GM23338 (cell line): ENCODE data around the gene GDAP1L1. TPM values are rescaled to one million over a fixed set of nuclear protein-coding genes. Genes with fewer than 3 reads are reported as not detected.

ENCODE experiments used
- EZH2phosphoT487 ChIP-seq: fragments of 200-600 bp; sonication (generic); IDR thresholded peaks from one replicate; pipeline ENCODE4 v1.8.1; 2018; ENCODE audit warnings: antibody characterized with exemption; ENCODE audit not compliant: unreplicated experiment
- JUNB ChIP-seq: IDR thresholded peaks from one replicate; pipeline ENCODE4 v1.6.1; 2016; ENCODE audit warnings: antibody characterized with exemption; ENCODE audit not compliant: unreplicated experiment
- POLR2AphosphoS5 ChIP-seq: IDR thresholded peaks from 2 replicates; pipeline ENCODE4 v1.6.1; 2016; ENCODE audit warnings: antibody characterized with exemption, low read depth
- STAT1 ChIP-seq: IDR thresholded peaks from one replicate; pipeline ENCODE4 v1.6.1; 2016; ENCODE audit warnings: antibody characterized with exemption; ENCODE audit not compliant: unreplicated experiment
- ZNF114 ChIP-seq: fragments of 250-450 bp; sonication (Bioruptor Pico); IDR thresholded peaks from 2 replicates; pipeline ENCODE4 v1.5.0; 2020; ENCODE audit warnings: mild to moderate bottlenecking, moderate library complexity
- polyA plus RNA-seq: library from polyadenylated mRNA; unstranded; fragments of >200 nt; fragmentation: Nextera tagmentation; extraction: Ambion mirVana; gene quantifications from 2 replicates; pipeline ENCODE4 v1.2.1, GENCODE V29; 2016
- total RNA-seq: library from RNA; depleted of rRNA; stranded (reverse); fragments of >200 nt; shearing (Covaris generic); gene quantifications from 2 replicates; pipeline ENCODE4 v1.2.3, GENCODE V29; 2014
- TF ChIP-seq, protein P1 (sequence below): fragments of 250-450 bp; sonication (Bioruptor Pico); IDR thresholded peaks from 2 replicates; pipeline ENCODE4 v1.5.0; 2020; ENCODE audit warnings: mild to moderate bottlenecking, moderate library complexity
- TF ChIP-seq, protein P2 (sequence below), 2 experiments: fragments of 200-600 bp in 1 of 2; sonication (generic) in 1 of 2; conservative IDR thresholded peaks; 2 replicates each; pipeline versions ENCODE4 v1.5.1 to v1.6.1; 2016 to 2017; ENCODE audit warnings: antibody characterized with exemption in 2 of 2, low read depth in 2 of 2, mild to moderate bottlenecking in 2 of 2, moderate library complexity in 1 of 2

The GDAP1L1 gene
- total and polyA plus RNA-seq, 2 experiments from 2014 or later: 4.5 to 11.2 TPM

DNA sequence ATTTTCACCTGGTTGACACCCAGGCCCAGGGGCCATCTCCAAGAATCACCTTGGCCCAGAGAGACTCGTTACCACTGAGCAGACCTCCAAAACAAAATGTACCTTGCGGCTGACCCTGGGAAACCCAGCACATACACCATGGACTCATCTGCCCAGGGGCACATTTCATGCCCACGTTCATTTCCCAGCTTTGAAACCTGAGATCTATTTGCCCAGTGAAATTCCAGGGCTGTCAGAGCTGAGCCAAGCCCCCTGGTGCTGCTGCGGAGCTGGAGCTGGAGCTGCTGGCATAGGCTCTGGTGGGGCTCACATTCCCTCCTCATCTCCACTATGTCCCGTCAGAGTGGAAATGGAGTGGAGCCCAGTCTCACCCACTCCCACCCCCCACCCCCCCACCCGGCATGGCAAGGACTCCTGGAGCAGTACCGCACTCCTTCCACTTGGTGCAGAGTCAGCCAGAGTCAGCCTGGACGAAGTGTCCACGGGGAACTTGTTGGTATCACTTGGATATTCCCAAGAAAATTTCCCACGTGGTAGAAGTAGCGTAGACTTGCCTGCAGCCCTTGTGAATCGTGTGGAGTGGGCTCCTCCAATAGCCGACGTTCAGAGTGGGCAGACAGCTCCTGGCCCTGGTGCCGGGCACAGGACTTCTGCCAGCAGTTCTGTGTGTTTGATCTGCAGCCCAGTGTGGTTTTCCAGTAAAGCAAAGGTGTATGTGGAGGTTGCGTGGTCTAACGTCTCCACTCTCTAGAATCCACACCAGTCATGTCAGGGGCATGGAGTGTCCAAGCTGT is 18.4 kb upstream of the GDAP1L1 start (continued):
- TF ChIP-seq, protein P1, sequence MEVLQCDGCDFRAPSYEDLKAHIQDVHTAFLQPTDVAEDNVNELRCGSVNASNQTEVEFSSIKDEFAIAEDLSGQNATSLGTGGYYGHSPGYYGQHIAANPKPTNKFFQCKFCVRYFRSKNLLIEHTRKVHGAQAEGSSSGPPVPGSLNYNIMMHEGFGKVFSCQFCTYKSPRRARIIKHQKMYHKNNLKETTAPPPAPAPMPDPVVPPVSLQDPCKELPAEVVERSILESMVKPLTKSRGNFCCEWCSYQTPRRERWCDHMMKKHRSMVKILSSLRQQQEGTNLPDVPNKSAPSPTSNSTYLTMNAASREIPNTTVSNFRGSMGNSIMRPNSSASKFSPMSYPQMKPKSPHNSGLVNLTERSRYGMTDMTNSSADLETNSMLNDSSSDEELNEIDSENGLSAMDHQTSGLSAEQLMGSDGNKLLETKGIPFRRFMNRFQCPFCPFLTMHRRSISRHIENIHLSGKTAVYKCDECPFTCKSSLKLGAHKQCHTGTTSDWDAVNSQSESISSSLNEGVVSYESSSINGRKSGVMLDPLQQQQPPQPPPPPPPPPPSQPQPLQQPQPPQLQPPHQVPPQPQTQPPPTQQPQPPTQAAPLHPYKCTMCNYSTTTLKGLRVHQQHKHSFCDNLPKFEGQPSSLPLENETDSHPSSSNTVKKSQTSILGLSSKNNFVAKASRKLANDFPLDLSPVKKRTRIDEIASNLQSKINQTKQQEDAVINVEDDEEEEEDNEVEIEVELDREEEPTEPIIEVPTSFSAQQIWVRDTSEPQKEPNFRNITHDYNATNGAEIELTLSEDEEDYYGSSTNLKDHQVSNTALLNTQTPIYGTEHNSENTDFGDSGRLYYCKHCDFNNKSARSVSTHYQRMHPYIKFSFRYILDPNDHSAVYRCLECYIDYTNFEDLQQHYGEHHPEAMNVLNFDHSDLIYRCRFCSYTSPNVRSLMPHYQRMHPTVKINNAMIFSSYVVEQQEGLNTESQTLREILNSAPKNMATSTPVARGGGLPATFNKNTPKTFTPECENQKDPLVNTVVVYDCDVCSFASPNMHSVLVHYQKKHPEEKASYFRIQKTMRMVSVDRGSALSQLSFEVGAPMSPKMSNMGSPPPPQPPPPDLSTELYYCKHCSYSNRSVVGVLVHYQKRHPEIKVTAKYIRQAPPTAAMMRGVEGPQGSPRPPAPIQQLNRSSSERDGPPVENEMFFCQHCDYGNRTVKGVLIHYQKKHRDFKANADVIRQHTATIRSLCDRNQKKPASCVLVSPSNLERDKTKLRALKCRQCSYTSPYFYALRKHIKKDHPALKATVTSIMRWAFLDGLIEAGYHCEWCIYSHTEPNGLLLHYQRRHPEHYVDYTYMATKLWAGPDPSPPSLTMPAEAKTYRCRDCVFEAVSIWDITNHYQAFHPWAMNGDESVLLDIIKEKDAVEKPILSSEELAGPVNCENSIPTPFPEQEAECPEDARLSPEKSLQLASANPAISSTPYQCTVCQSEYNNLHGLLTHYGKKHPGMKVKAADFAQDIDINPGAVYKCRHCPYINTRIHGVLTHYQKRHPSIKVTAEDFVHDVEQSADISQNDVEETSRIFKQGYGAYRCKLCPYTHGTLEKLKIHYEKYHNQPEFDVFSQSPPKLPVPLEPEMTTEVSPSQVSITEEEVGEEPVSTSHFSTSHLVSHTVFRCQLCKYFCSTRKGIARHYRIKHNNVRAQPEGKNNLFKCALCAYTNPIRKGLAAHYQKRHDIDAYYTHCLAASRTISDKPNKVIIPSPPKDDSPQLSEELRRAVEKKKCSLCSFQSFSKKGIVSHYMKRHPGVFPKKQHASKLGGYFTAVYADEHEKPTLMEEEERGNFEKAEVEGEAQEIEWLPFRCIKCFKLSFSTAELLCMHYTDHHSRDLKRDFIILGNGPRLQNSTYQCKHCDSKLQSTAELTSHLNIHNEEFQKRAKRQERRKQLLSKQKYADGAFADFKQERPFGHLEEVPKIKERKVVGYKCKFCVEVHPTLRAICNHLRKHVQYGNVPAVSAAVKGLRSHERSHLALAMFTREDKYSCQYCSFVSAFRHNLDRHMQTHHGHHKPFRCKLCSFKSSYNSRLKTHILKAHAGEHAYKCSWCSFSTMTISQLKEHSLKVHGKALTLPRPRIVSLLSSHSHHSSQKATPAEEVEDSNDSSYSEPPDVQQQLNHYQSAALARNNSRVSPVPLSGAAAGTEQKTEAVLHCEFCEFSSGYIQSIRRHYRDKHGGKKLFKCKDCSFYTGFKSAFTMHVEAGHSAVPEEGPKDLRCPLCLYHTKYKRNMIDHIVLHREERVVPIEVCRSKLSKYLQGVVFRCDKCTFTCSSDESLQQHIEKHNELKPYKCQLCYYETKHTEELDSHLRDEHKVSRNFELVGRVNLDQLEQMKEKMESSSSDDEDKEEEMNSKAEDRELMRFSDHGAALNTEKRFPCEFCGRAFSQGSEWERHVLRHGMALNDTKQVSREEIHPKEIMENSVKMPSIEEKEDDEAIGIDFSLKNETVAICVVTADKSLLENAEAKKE (CRISPR knock-in tag): no peak
- no peak for TF ChIP-seq POLR2AphosphoS5
- TF ChIP-seq, protein P2, sequence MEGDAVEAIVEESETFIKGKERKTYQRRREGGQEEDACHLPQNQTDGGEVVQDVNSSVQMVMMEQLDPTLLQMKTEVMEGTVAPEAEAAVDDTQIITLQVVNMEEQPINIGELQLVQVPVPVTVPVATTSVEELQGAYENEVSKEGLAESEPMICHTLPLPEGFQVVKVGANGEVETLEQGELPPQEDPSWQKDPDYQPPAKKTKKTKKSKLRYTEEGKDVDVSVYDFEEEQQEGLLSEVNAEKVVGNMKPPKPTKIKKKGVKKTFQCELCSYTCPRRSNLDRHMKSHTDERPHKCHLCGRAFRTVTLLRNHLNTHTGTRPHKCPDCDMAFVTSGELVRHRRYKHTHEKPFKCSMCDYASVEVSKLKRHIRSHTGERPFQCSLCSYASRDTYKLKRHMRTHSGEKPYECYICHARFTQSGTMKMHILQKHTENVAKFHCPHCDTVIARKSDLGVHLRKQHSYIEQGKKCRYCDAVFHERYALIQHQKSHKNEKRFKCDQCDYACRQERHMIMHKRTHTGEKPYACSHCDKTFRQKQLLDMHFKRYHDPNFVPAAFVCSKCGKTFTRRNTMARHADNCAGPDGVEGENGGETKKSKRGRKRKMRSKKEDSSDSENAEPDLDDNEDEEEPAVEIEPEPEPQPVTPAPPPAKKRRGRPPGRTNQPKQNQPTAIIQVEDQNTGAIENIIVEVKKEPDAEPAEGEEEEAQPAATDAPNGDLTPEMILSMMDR (conservative IDR thresholded peaks at IDR 0.05; ENCODE audit: low read depth in 2 of 2): no peak
- no peak for TF ChIP-seq STAT1
- no peak for TF ChIP-seq ZNF114 (CRISPR knock-in tag)
- no peak for TF ChIP-seq EZH2phosphoT487
- no peak for TF ChIP-seq JUNB
